HG03064 (cell line): ENCODE measurements around the gene KRT80.
"Not testable (repeated sequence)": the region's sequence is repeated elsewhere in the genome, so short reads cannot be mapped to it uniquely, and the experiment has no call there.

Experiments
- ATAC-seq: cut with Tn5 transposase; IDR thresholded peaks from one replicate; pipeline ENCODE4 v1.9.1; 2021; ENCODE audit warnings: low read depth; ENCODE audit not compliant: unreplicated experiment

Gene KRT80

DNA sequence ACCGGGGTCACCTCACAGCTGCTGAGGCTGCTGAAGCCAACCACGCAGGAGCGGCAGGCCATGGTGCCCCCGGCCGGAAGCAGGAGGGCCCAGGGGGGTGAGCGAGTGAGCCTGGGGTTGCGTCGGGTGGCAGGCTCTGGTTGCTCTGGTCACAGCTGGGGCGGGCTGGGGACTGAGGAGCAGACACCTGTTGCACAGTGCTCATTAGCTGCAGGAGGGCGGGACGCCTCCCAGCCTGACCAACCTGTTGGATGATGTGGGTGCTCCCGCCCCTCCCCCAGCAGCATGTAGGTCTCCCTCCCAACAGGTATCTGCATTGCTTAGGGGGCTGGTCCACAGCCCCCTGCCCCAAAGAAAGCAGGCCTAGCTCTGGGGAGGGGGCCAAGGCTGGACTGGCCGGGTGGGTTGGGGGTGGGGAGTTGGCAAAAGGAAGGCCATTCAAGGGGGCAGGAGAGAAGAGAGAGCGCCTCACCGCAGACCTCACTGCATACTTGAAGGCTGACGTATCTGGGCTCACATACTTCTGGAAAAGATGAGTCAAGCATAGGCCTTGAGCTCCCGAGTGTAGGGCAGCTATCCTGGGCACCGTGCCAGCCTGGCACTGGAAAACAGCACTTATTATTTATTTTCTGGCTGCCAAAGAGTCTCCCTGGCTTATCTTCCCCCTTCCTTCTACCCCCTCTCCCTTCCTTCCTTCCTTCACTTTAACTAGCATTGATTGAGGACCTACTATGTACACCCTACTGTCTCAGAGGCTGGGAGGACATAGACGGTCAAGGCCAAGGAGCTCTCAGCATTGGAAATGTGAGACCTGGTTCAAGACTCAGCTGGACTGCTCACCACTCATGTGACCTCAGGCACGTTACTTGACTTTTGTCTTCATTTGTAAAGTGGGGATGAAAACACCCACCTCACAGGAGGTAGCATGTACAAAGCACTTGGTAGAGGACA, at the start of gene KRT80:
TSS of gene KRT80 (minus strand) at position 174 of the 951 bp plus-strand sequence. CDS start at position 62, 112 bp downstream.
- no peak for ATAC-seq

DNA sequence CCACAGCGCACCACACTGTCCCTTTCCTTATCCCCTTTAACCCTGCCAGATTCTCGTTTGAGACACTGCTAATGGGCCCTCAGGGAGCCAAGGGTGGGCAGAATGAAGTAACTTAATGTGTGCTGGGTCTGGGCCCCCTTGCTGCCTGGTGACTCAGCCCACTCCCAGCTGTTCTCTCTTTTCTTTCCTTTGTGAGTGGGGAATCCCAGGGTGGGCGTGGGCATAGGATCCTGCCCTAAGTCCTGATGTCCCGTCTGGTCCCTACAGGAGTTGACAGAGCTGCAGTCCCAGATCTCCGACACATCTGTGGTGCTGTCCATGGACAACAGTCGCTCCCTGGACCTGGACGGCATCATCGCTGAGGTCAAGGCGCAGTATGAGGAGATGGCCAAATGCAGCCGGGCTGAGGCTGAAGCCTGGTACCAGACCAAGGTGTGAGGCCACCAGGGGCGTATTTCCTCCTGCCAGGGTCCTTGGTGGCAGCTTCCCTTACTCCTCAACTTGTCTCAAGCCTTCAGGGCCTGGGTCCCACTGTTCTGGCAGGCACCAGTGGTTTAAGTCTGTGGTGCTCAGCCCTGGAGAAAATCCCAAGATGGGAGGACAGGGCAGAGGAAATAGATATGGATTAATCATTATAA, 49.5 kb upstream of the KRT80 start:
- no peak for ATAC-seq

DNA sequence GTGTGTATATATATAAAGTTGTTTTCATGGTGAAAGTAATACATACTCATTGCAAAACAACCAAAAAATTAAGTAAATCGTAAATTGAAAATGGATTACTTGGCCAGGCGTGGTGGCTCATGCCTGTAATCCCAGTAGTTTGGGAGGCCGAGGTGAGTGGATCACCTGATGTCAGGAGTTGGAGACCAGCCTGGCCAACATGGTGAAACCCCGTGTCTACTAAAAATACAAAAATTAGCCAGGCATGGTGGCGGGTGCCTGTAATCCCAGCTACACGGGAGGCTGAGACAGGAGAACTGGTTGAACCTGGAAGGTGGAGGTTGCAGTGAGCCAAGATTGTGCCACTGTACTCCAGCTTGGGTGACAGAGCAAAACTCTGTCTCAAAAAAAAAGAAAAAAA, 48.4 kb upstream of the KRT80 start:
- not testable (repeated sequence) for ATAC-seq

DNA sequence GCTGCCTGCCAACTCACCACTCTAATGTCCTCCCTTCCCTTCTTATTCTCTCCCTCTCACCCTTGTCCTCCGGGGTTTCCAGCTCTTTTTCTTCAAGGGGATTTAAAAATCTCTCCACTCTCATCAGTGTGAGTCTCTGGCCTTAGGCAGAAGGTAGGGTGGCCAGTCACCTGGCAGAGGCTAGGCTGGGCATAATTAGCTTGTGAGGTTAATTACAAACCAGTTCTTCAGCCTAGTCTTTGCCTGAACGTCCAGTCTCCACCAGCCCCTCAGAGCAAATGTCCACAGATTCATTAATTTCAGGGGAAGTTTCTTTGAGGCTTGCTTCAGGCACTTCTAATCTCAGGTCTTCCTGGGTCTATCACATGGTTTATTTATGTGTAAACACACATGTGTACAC, 48.0 kb upstream of the KRT80 start:
- ATAC-seq = no peak

DNA sequence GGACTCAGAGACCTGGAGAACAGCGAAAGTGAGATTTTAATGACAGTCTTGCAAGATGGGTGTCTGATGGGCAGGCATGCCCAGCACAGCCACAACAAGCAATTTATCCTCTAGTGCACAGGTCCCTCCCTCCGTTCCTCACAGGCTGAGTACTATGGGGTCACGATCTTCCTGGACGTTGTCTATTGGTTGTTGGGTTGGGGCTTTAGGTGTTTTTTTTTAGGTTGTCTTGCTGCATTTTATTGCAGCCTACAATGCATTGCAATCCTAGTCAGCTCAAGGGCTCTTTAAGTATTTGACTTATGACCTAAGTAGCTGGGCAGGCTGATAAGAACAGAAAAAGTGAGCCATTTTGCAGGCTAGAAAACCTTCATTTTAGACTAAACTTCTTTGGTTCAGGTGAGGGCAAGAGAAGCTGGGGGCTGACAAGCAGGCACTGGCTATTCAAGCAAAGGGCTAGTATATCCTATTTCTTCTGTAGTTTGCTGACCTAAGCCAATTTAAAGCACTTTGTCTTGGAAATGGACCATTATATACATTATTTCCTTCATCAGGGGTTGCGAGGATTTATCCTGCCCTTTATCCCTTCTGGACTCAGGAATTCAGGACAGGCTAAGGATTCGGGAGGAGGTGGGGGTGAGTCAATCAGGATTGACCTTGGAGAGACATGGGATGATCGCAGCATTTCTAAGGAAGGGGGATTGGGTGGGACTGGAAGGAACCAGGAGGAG, 47.3 kb upstream of the KRT80 start:
- no peak for ATAC-seq

DNA sequence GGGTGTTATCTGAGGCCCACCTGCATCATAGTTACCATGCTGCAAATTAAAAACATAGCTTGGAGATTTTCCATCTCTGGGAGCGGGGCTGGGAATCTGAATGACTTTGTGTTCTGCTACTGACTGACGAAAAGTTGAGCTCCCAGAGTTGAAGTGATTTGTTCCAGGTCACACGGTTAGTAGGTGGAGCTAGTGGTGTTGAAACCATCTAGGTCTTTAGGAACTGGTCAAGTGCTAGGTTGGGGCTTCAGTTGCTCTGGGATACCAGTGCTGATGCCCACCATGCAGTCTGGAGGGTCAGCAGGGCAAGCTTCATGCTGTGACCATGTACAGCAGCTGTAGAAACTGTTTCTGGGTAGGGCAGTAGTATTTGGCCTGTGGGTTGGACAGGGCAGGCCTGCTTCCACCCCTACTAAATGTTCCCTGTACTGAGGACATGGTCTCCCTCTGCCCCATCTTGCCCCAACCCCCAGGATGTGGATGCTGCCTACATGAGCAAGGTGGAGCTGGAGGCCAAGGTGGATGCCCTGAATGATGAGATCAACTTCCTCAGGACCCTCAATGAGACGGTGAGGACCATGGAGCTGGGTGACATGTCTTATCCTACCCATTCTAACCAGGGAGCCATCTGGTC, 46.5 kb upstream of the KRT80 start:
- no peak for ATAC-seq

DNA sequence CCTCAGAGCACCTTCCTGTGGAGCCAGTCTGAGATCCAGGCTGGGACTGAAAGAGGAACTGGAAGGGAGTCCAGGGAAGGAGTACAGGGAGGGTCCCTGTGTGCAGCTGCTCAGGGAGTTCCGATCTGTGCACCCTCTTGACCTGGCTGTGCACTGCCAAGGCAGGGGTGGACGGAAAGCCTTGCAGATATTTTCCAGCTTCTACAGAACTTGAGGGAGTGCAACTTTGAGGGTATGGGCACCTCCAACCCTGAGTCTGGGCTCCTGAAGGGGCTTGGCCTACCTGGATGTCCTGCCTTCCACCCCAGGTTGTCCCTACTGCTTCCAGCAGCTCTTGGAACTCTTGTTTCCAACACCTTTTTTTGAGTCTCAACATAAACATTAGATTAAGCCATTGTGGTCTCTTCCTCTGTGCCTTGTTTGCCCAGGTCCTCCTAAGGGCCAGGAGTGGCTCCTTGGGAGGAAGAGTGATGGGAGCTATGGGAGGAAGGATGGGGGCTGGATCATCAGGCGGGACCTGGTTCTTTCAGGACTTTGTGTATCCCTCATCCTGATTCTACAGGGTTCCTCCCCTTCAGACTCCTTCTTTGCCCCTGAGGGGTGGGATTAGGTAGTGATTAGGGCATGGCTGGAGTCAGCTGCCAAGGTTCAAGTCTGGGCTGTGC, 44.7 kb upstream of the KRT80 start:
- ATAC-seq = no peak

DNA sequence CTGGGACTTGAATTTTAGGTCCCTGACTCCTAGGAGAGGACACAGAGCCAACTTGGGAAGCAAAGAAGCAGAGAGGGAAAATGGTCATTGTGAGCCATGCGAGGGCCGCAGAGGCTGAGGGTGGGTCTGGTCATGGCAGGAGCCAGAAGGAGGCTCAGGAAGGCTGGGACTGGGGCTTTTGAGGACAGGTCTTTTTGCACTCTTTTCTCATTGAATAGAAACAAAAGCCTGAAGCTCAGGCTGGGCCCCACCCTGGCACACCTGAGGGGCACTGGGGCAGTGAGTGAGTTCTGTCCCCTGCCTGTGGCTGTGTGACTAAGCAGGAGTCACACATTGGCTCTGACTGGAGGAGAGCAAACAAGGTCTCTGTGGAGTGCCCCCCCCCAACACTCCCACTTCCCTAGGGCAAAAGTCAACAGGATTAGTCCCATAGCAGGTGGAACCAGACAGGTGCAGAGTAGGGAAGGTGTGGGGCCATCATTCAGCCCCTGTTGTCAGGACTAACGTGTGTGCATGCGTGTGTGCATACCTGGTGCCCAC, 44.1 kb upstream of the KRT80 start:
- ATAC-seq = no peak

DNA sequence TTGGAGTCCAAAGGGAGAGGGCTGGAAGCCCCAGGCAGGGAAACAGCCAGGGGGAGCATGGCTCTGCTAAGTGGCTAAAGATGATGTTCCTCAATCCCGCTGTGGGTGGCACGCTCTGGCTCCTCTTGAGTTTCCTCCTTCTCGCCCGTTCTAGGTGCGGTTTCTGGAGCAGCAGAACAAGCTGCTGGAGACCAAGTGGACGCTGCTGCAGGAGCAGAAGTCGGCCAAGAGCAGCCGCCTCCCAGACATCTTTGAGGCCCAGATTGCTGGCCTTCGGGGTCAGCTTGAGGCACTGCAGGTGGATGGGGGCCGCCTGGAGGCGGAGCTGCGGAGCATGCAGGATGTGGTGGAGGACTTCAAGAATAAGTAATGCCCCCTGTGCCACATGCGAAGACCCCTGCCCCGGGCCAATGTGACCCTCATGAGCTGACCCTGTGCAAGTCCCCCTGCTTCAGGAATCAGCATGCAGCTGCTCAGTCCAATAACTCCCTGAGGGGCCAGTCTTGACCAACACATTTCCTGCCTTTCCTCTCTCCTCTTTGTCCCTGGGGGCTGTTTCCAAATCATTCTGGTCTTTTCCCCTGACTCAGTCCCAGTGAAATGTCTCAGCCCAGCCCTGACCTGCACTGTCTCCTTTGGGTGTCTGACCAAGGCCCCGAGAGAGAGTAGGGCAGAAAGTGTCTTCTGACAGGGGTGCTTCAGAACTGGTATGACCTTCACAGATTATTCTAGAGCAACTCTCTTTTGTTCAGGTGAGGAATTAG, 43.4 kb upstream of the KRT80 start:
- no peak for ATAC-seq

DNA sequence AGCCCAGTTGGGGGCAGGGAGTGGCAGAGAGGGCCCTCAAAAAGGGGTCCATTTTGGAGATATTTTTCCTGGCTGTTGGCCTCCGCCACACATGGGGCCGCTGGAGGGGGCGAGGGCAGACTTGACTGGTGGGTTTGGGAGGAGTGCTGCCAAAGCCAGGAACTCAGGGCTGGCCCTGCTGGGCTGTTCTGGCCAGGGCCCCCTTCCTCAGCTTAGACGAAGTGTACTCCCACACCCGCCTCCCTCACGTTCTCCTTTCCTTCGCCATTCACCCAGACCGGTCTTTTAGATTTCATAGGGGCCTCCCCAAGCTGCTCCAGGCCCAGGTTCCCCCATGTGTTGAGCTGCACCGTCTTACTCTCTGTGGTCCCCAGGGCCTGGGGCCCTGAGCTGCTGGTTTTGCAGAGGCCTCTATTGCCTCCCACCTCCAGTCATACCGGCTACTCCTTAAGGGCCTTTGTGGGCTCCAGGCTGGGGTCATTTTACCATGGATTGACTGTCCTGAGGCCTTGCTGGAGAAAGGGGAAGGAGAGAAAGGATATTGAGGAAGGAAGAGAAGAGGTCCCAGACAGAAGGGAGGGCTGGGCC, 42.5 kb upstream of the KRT80 start:
- ATAC-seq = no peak

DNA sequence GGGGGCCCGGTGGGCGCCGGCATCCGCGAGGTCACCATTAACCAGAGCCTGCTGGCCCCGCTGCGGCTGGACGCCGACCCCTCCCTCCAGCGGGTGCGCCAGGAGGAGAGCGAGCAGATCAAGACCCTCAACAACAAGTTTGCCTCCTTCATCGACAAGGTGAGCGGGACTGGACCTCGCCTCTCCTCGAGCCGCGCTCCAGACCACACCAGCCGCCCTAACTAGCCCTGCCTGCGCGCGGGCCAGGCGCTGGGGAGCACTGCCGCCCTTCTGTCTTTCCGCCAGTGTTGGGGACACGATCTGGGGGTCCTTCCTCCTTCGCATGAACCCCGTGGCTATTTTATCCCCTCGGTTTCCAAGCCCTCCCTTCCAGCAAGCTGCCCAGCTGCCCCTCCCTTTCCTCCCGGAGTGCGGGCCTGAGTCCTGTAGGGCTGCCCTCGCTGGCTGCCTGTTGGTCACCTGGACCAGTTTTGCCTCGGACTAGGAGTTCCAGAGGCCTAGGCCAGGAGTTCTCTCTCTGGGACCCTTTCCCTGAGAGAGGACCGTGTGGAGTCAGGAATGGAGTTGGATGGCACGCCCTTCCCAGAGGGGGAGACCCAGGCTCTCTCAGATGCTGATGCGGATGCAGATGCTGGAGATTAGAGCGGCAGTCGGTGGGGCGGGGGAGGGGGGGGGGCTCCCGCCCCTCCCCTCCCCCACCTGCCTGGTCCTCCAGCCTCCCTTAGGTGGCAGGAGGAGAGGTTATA, 41.8 kb upstream of the KRT80 start:
- ATAC-seq = no peak

DNA sequence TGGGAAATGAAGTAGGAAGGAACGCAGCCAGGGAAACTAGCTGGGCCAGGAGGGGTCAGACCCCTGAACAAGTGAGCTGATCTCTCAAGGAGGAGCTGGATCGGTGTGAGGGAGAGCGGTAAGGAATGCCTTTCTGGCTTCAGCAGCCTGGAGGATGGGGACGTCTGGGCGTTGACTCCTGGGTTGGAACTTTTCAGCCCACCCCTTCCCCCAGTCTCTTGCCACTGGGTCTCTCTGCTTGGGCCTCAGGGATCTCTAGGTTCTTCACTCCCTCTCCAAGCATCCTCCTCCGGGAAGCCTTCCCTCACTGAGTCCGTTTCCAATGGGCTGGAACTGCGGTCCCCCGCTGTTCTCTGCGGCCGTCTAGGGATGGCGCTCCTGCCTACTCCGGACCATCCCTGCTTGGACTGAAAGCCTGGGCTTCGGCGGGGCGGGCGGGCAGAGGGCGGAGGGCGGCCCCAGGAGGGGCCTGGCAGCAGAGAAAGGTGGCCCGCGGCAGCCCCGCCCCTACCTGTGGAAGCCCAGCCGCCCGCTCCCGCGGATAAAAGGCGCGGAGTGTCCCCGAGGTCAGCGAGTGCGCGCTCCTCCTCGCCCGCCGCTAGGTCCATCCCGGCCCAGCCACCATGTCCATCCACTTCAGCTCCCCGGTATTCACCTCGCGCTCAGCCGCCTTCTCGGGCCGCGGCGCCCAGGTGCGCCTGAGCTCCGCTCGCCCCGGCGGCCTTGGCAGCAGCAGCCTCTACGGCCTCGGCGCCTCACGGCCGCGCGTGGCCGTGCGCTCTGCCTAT, 41.1 kb upstream of the KRT80 start, which contains the start of gene KRT7:
TSS of gene KRT7 (plus strand) at position 570 of the 788 bp plus-strand sequence. CDS start at position 624, 54 bp downstream.
- ATAC-seq = no peak

DNA sequence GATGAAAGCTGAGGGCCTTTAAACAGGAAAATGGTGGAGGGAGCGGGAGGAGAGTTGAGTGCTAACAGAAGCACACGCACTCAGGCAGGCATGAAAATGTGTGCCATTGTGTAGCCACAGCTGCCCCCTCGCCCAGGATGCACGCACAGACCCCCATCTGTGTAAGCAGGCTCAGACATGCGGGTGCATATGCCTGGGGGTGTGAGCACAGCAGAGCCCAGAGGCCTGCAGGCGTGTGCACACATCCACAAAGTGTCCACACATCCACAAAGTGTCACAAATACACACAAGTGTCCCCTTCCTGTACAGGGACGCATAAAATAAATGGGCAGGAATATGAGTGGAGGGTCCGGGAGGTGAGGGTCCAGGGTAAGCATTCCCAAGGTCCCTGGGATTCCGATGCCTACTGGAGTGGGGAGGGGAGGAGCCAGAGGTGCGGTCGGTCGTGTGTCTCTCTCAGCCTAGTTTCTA, 40.4 kb upstream of the KRT80 start:
- ATAC-seq = no peak

DNA sequence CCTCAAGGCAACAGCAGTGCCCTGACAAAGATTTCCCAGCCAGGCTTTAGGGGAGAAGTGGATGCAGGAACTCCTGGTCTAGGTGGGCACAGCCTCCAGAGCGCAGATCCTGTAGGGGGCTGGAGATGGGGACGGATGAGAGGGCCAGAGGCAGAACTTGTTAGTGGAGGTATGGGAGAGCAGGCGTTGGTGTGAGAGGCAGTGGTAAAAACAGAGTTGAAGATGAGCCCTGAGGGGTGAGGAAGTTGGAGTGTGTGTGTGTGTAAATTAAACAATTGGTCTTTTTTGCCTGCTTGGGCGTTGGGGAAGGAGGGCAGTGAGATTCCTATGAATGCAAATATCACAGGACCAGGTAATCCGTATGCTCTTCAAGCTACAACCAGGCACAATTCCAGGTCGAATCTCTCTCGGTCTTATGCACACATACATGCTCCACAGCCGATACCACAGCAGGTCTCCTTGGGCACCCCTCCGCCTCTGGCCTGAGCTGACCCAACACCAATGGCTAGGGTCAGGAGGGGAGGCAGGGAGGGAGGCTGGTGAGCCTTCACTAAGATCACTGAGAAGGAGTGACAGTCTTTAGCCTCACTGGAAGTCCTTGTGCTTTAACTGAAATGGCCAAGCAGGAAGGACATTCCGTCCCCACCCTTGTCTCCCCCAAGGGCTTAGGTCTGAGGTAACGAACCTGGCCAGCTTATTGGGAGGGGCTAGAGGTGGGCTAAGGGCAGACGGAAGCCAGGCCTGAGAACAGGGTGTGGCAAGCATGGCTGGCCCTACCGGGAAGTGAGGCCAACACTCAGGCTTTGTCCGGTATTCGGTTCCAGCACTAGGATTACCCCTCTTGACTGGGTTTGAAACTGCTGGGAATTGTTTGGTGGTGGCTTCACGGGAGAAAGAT, 39.7 kb upstream of the KRT80 start:
- no peak for ATAC-seq

DNA sequence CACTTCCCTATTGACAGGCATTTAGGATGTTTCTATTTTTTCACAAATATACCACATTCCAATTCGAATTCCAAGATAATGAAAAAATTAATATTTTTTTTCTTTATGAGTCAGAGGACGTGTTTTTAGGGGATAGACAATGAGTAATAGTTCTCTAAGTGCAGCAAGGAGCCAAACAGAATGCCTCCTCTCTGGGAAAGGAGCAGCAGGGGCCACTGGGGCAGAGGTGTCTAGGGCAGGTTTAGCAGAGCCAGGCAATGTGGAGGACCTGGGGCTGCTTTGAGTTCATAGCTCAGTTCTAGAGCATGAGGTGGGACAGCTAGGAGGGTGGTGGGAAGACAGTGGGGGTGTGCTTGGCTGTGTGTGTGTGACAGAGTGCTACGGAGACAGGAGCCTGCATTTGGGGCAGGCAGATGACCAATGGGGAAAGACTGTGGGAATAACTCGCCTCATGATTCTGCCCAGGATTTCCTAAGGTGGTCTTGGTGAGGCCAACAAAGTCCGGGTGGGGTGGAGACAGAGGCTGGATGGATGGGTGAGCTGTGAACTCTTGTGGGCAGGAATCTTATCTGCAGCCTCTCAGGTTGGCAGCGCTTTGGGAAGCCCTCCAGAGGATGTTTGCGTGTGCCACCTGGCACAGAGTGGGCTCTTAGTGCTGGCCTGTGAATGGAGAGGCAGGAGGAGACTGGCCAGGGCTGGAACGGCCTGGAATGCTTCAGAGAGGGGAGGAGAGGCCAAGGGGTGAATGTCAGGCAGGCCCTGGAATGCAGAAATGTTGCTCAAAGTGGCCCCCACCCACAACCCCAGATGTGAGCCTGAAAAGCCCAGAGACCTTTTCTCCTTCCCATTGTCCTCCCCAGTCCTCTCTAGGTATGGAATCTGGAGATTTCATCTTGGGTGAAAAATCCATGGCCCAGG, 38.8 kb upstream of the KRT80 start:
- ATAC-seq = no peak
